ENCODE data around the gene C12orf43. TPM values are rescaled to one million over a fixed set of nuclear protein-coding genes. Genes with fewer than 3 reads are reported as not detected.

Gene C12orf43
- total RNA-seq, 1 donor from 2014 or later, result 20.2 TPM

- DNase-seq, result no peak
- TF ChIP-seq CTCF (IDR thresholded peaks at IDR 0.05; ENCODE audit: partially characterized antibody, unreplicated experiment), result no peak
- H3K4me1 Mint-ChIP-seq (ENCODE audit: low read depth, unreplicated experiment), result no peaks in the 10 kb centered on the region
- H3K4me3 Mint-ChIP-seq (ENCODE audit: unreplicated experiment), result no peak overlapping the region
- H3K36me3 Mint-ChIP-seq (ENCODE audit: unreplicated experiment), result no peaks in the 10 kb centered on the region
- peaks cover 4% of the 10 kb centered on the region for H3K27me3 Mint-ChIP-seq (ENCODE audit: unreplicated experiment)
- H3K27ac Mint-ChIP-seq (ENCODE audit: unreplicated experiment), result no peak overlapping the region
- no peaks in the 10 kb centered on the region for H3K9me3 Mint-ChIP-seq (ENCODE audit: unreplicated experiment)
Observed at GRCh38 chr12:120961604-120962531, 54.4 kb downstream of the C12orf43 start.

DNA sequence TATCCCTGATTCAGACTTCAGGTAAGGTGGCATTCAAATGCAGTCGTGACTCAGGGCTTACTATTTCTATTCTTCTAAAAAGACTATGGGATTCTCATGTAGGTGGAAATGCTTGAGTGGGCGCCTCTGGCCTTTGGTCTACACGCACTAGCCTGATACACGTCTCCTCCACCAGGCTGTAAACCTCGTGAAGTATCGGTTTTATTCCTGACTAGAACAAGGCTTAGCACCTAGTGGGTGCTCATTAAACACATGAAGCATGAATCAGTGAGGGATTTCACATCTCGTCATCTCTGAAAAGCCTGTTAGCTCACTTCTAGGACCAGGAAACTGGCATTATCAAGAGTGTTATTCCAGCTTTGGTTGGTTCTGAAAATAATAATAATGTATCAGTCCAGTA is 55.6 kb downstream of the C12orf43 start:
- Mint-ChIP-seq H3K9me3 (ENCODE audit: unreplicated experiment) (no peaks in the 10 kb centered on the region), H3K36me3 (ENCODE audit: unreplicated experiment) (no peaks in the 10 kb centered on the region), H3K27me3 (ENCODE audit: unreplicated experiment) (peaks cover 4% of the 10 kb centered on the region), H3K4me1 (ENCODE audit: low read depth, unreplicated experiment) (no peaks in the 10 kb centered on the region), H3K27ac (ENCODE audit: unreplicated experiment) (no peak overlapping the region), H3K4me3 (ENCODE audit: unreplicated experiment) (no peak overlapping the region)
- no peak for TF ChIP-seq CTCF (IDR thresholded peaks at IDR 0.05; ENCODE audit: partially characterized antibody, unreplicated experiment)
- no peak for DNase-seq

GRCh38 chr12:120959111-120959878 is 57.0 kb downstream of the C12orf43 start:
- H3K4me1 Mint-ChIP-seq (ENCODE audit: low read depth, unreplicated experiment), result no peaks in the 10 kb centered on the region
- H3K27me3 Mint-ChIP-seq (ENCODE audit: unreplicated experiment), result peaks cover 4% of the 10 kb centered on the region
- DNase-seq, result no peak
- TF ChIP-seq CTCF (IDR thresholded peaks at IDR 0.05; ENCODE audit: partially characterized antibody, unreplicated experiment), result no peak
- no peak overlapping the region for H3K4me3 Mint-ChIP-seq (ENCODE audit: unreplicated experiment)
- no peaks in the 10 kb centered on the region for H3K36me3 Mint-ChIP-seq (ENCODE audit: unreplicated experiment)
- no peaks in the 10 kb centered on the region for H3K9me3 Mint-ChIP-seq (ENCODE audit: unreplicated experiment)
- H3K27ac Mint-ChIP-seq (ENCODE audit: unreplicated experiment), result no peak overlapping the region

DNA sequence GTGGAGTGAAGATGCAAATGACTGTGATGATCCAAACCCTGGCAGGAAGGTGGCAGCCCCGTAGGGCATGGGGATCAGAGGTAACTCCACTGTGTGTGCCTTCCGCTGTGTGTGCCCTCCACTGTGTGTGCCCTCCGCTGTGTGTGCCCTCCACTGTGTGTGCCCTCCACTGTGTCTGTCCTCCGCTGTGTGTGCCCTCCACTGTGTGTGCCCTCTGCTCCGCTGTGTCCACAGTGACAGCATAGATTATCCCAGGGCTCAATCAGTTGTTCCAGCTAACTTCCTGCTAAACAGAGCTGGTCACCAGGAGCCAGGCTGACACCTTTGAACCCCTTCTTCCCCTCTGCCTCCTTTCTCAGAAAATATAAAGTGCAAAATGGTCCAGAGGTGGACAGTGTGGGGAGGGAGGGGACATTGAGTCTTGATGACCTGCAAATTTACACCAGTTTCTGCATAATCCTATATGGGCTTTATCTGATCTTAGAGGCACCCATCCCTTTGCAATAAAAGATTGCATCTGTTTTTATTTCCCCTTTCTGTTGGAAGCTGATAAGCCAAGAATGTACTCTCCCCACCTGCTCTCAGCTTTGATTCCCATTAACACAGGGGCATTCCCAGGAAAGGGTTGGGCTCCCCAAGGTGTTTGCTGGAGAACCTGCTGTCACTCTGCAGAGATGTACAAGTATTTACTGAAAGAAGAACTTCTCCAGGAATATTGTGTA is 59.5 kb downstream of the C12orf43 start:
- H3K4me3 Mint-ChIP-seq (ENCODE audit: unreplicated experiment), result no peak overlapping the region
- no peak for DNase-seq
- TF ChIP-seq CTCF (IDR thresholded peaks at IDR 0.05; ENCODE audit: partially characterized antibody, unreplicated experiment), result no peak
- no peaks in the 10 kb centered on the region for H3K36me3 Mint-ChIP-seq (ENCODE audit: unreplicated experiment)
- peaks cover 4% of the 10 kb centered on the region for H3K27me3 Mint-ChIP-seq (ENCODE audit: unreplicated experiment)
- no peaks in the 10 kb centered on the region for H3K9me3 Mint-ChIP-seq (ENCODE audit: unreplicated experiment)
- no peak overlapping the region for H3K27ac Mint-ChIP-seq (ENCODE audit: unreplicated experiment)
- H3K4me1 Mint-ChIP-seq (ENCODE audit: low read depth, unreplicated experiment), result no peaks in the 10 kb centered on the region
